ENCODE results near the gene MOCS3. TPM values are rescaled to one million over a fixed set of nuclear protein-coding genes. Genes with fewer than 3 reads are reported as not detected.

MOCS3 gene
- total RNA-seq, 4 donors from 2014 or later = 5.8 to 8.0 (median 6.8) TPM

DNA sequence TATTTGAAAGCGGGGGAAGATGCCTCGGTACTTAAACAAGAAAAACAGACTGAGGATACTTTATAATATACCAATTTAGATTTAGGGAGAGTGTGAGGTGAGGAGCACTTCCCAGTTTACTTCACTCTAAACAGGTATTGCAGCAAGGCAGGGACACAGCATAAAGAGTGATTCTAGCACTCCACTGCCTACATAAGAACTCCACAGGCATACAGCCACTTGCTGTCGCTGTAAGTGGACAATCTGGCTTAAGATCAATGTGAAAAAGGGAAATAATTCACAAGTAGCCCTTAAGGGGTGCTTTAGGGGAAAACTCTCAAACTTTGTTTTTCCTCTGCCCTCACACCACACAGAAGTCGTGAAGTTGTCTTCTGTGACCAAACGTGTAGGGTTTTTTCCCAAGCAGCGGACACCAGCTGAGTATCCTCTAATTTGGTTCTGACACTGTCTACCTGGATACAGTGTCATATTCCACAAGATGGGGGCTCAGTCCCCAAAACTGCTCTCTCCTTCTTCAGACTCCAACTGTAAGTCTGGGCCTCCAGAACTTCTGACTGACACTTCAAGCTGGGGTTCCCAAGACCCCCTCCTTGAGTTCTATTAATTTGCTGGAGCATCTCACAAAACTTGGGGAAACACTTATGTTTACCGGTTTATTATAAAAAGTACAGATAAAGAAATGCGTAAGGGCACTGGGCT lies 36.7 kb upstream of the MOCS3 start:
- intact Hi-C loops (cut with DNase I; ENCODE audit: low total_unique reads) = loop anchor here (10.0 kb wide), 1 partner anchor 127 kb away; the partner anchor contains the start of gene BCAS4
- H3K4me3 ChIP-seq (ENCODE audit: low read depth, poor library complexity, severe bottlenecking) = no peak overlapping the region
- DNase-seq (ENCODE audit: low spot score in 2 of 2) = no peak
- 70 to 74% methylated on average over 8 of the region's 8 CpGs for WGBS, 2 donors
- TF ChIP-seq, protein P1, sequence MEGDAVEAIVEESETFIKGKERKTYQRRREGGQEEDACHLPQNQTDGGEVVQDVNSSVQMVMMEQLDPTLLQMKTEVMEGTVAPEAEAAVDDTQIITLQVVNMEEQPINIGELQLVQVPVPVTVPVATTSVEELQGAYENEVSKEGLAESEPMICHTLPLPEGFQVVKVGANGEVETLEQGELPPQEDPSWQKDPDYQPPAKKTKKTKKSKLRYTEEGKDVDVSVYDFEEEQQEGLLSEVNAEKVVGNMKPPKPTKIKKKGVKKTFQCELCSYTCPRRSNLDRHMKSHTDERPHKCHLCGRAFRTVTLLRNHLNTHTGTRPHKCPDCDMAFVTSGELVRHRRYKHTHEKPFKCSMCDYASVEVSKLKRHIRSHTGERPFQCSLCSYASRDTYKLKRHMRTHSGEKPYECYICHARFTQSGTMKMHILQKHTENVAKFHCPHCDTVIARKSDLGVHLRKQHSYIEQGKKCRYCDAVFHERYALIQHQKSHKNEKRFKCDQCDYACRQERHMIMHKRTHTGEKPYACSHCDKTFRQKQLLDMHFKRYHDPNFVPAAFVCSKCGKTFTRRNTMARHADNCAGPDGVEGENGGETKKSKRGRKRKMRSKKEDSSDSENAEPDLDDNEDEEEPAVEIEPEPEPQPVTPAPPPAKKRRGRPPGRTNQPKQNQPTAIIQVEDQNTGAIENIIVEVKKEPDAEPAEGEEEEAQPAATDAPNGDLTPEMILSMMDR (IDR thresholded peaks at IDR 0.05) = no peak
- no peak for TF ChIP-seq POLR2A (IDR thresholded peaks at IDR 0.05)

DNA sequence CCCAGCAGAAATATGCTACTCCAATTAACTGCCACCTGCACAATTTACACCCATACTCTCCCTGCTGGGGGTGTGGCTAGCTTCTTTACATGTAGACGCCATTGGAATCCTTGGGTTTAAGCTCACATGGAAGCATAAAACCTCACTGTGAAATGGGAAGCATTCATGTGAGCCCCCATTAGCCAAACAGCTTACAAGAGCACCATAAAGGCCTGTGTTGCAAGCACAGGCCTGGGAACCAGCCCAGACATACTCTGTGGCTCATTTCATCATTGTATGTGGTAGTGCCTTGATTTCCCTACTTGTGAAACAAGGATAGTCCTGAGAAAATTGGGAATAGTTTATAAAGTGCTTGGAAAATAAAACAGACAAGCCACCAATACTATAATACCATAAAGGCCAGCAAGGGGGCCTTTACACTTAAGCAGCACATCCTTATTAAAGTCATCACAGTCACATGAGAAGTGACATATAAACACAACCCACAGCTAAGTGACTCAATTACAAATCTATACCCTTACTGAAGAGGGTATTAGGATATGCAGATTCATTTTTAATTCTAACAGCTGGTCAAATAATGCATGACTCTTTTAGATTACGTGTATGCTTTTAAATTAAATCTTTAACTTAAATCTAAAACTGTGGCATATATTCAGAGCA lies 34.2 kb upstream of the MOCS3 start:
- 50 to 51% methylated on average over 2 of the region's 2 CpGs for WGBS, 2 donors
- TF ChIP-seq, protein P1 (IDR thresholded peaks at IDR 0.05) = no peak
- no peak for TF ChIP-seq POLR2A (IDR thresholded peaks at IDR 0.05)
- no peak overlapping the region for H3K4me3 ChIP-seq (ENCODE audit: low read depth, poor library complexity, severe bottlenecking)
- no peak for DNase-seq (ENCODE audit: low spot score in 2 of 2)
- intact Hi-C loops (cut with DNase I; ENCODE audit: low total_unique reads) = loop anchor here (10.0 kb wide), 1 partner anchor 130 kb away; the partner anchor contains the start of gene BCAS4

DNA sequence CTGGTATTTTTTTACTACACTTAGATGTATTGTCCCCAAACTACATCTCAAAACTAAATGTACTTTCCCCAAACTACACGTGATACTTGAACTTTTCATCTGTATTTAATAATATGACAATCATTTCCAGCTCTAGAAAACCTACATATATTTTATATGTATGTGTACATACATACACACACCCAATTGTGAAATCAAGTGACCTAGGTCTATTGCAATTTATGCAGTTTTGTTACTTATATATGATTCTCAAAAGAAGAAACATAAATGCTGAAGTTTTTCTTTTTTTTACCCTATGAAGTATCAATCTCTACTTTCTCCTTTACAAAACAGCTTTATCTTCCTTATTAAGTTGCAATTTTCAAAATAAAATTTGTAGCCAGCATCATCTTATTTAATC lies 32.1 kb upstream of the MOCS3 start:
- DNase-seq (ENCODE audit: low spot score in 2 of 2) = no peak
- no peak for TF ChIP-seq POLR2A (IDR thresholded peaks at IDR 0.05)
- TF ChIP-seq, protein P1 (IDR thresholded peaks at IDR 0.05) = no peak
- intact Hi-C loops (cut with DNase I; ENCODE audit: low total_unique reads) = loop anchor here (10.0 kb wide), 1 partner anchor 132 kb away; the partner anchor contains the start of gene BCAS4
- WGBS, 2 donors = 35 to 47% methylated on average over 1 of the region's 1 CpG
- H3K4me3 ChIP-seq (ENCODE audit: low read depth, poor library complexity, severe bottlenecking) = no peak overlapping the region

DNA sequence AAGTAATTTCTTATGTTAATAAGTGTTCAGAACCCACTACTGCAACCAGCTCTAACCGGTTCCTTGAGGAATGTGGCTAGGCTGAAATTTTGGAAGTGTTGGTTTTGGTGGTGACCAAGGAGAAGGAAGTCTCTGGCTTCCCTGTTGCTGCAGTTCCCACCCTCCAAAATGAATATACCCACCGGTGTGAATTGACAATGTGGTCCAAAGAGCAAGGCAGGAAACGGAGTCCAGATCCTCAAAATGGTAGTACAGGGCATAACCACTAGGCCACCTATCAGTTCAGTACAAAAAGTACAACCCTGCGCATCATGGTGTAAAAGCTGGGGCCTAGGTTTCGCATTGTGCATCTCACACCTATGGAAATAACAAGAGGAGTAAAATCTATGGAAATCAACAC lies 30.1 kb upstream of the MOCS3 start:
- intact Hi-C loops (cut with DNase I; ENCODE audit: low total_unique reads) = loop anchor here (10.0 kb wide), 1 partner anchor 134 kb away; the partner anchor contains the start of gene BCAS4
- no peak for DNase-seq (ENCODE audit: low spot score in 2 of 2)
- TF ChIP-seq, protein P1 (IDR thresholded peaks at IDR 0.05) = no peak
- TF ChIP-seq POLR2A (IDR thresholded peaks at IDR 0.05) = no peak
- H3K4me3 ChIP-seq (ENCODE audit: low read depth, poor library complexity, severe bottlenecking) = no peak overlapping the region
- 62 to 65% methylated on average over 5 of the region's 5 CpGs for WGBS, 2 donors

DNA sequence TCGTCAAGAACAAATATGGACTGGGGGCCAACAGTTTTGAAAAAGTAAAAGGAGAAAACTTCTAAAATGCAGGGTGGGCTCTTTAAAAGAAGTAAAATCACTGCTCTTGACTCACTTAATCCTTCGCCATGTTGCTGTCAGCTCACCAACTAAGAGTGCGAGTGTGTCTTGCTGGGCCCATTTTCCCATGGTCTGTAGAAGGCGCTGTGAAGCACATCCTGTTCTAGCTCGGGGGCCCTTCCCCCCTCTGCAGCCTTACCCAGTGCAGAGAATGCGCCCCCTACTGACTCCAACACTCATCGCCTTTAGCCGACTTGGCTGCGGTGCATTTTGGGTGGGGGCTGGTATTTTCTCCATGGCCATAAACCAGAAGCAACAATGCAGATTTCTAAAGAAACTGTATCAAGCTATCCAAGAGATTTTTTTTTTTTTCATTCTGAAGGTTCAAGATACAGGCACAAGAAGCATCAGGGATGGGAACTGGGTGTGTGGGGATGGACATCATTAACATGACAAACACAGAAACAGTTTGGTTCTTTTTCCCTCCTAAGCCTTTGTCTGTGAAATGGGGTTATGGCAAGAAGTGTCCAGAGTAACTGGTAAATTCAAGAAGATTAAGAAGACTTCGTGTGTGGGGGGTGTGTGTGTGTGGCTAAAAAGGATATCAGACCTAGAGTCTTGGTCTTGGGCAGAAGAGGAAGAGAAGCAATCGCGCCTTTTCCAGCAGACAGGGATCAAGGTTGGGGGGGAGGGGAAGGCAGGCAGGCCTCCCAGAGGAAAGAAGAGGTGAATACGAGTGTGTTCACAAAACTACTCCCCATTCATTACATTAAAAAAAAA lies 29.1 kb upstream of the MOCS3 start:
- TF ChIP-seq, protein P1 (IDR thresholded peaks at IDR 0.05) = peak in 1 of 3 donors; percentile 92
- TF ChIP-seq POLR2A (IDR thresholded peaks at IDR 0.05) = no peak
- DNase-seq (ENCODE audit: low spot score in 2 of 2) = peak; percentile 88 to 96
- WGBS, 2 donors = 9 to 10% methylated on average over 13 of the region's 13 CpGs
- H3K4me3 ChIP-seq (ENCODE audit: low read depth, poor library complexity, severe bottlenecking) = peak overlapping the region; percentile 89
- intact Hi-C loops (cut with DNase I; ENCODE audit: low total_unique reads) = loop anchor here (10.0 kb wide), 1 partner anchor 135 kb away; the partner anchor contains the start of gene BCAS4
